Activated CD8-positive, alpha-beta memory T cell treated with anti-CD3 and anti-CD28 coated beads for 48 hours (primary cell): Measurements from ENCODE around the gene SCRT2.

Experiments used
- DNase-seq, 3 experiments: peaks; one replicate each; pipeline ENCODE4 v3.0.0-alpha.2; 2020; ENCODE audit warnings: low read depth in 2 of 3, low spot score in 2 of 3

Gene SCRT2

DNA sequence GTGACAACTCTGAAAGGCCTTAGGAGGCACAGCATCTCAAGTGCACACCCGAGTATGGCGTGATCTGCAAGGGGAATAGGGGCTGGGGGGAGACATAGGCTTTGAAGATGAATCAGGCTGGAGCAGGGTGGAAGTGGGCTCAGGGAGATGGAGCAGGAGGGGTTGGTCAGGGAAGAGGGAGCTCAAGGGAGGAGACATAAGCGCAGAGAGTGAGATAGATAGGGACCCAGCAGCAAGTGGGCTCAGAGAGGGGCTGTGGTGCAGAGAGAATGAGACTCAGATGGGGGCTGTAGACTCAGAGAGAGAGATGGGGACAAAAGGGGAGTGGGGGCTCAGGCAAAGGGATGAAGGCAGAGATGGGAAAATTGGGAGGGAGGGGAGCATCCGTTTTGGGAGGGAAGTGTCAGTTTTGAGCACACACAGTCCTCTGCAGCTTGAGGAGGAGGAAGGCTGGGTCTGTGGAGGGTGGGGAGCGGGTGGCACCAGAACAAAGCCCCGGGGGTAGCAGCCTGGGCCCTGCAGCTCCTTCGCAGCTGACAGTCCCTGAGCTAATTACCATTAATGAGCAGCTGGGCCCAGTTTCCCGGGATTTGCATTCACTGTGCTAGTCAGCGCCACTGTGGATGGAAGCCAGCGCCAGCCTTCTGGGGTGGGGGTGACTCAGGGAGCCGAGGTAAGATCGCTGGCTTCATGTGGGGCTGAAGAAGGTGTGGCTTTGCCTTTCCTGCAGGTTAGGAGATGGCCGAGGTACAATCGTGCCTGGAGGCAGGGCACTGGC, 41.3 kb downstream of the SCRT2 start:
- DNase-seq = no peak

DNA sequence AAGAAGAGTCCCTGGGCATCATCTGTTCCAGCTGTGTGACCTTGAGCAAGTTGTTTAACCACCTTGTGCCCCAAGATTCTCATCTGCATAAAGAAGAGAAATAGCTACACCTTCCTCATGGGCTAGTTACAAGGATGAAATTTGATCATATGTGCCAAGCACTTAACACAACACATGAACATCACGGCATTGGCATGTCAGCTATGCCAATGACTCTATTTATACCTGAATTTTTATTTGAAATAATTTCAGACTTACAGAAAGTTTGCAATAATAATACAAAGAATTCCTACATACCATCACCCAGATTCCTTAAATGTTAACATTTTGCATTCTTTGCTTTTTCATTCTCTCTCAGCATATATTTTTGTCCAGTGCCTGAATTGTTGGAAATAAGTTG, 44.5 kb downstream of the SCRT2 start:
- DNase-seq = no peak

DNA sequence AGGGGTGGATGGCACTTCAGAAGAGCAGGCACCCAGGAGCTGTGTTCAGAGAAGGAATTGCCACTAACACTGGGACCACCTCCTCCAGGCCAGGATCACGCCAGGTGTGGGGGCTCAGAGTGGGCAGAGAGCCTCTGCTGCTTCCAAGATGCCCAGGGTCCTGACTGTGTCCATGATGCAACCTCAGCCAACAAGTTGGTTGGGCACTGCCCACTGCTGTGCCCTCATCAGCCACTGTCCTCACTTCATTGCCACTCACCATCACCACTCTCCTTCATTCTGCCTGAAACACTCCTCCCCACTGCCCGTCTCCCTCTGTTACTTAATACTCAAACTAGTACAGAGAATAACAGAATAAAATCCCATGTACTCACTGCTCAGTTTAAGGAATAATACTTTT, 49.0 kb downstream of the SCRT2 start:
- DNase-seq = no peak

DNA sequence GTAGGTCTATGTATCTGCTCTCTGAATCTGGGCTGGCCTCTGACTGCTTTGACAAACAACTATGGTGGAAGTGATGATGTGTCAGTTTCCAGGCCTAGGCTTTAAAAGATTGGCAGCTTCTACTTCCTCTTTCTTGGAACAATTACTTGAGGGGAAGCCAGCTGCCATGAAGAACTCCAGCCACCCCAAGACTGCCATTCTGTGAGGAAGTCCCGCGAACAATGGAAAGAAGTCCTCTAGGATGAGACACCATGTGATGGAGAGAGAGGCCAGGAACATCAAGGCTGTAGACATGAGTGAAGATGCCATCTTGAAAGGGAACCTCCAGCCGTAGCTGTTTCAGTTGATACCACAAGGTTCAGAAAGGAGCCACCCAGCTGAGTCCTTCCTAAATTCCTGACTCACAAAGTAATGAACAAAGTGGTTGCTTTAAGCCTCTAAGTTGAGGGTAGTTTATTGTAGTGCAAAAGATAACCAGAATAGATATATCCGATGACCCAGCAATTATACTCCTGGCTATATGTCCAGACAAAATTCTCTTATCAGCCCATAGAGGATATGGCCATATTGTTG, 50.2 kb downstream of the SCRT2 start:
- DNase-seq = no peak

DNA sequence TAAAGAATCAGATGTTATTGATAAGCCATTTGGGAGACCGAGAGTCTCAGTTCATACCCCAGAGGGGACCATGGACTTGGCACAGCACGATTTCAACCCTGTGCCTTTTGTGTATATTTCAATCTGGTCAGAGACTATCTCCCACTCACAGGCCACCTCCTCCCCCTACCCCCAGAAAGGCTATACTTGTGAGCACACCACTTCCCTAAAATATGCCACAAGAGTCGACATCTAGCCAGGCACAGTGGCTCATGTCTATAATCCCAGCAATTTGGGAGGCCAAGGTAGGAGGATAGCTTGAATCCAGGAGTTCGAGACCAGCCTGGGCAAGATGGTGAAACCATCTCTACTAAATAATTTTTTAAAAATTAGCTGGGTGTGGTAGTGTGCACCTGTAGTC, 51.9 kb downstream of the SCRT2 start:
- no peak for DNase-seq

DNA sequence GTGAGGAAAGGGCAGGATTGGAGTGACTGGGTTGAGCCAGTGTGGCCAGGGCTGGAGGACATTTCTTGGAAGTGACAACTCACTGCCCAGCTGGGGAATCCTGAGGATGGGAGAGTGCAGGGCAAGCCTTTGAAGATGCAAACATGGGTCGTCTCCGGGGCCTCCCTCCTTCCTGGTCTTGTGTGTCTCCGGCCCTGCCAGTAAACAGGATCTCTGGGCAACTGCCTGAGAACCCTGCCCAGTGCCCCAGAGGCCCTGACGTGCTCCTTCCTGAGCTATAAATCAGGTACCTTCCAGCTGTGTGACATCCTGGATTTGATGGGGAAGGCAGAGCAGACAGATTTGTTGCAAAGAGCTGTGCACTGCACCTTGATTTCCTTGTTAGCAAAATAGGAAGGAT, 52.6 kb downstream of the SCRT2 start:
- DNase-seq = no peak

DNA sequence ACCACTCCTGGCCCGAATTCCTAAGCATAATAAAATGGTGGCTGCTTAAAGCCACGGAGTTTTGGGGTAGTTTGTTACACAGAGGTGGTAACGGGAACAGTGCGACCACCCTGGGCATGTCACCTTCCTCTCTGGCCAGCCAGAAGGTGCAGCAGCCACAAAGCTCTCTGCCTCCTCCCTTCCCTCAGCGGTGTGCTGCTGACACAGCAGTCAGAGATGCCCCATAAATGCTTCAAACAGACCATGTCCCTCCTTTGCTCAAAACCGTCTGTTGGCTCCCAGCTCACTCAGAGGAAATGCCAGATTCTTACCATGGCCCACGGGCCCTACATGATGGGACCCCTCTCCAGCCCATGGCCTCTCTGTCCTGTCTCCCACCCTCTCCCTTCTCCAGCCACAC, 53.4 kb downstream of the SCRT2 start:
- DNase-seq = no peak

DNA sequence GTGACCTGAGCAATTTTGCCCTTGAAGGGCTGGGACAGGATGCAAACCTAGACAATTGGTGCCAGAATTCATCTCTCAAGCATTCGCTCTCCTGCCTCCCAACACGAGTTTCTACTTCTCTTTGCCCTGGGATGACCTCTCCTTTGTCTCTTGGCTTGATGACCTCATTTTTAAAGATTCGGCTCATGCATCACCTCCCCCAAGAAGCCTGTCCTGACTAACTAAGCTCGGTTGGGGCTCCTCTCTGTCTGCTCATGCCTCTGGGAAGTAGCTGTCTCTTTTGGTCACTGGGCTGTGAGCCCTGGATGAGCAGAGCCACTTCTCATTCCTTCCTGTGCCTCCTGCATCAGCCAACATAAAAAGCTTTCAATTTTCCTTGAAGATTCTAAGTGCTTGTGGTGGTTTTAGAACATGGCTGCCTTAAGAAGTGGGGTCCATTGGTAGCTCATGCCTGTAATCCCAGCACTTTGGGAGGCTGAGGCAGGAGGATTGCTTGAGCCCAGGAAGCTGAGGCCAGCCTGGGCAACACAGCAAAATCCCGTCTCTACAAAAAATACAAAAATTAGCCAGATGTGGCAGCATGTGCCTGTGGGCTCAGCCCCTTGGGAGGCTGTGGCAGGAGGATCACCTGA, 54.4 kb downstream of the SCRT2 start:
- DNase-seq = no peak

DNA sequence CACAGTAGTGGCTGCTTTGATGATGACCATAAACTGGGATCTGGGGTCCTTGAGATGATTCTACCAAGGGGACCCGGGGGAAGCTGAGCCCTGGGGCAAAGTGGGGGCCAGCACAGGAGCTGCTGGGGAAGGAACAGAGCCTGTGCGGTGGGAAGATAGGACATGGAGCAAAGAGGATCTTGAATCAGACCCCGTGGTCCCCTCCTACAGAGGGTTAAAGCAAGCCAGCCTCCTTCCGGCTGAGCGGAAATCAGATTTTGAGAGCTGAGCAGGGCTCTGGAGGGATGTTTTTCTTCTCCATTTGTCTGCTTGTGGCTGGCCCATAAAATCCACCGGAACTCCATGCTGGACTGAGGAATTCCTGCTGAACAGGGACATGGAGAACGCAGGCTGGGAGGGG, 55.4 kb downstream of the SCRT2 start:
- DNase-seq = no peak

DNA sequence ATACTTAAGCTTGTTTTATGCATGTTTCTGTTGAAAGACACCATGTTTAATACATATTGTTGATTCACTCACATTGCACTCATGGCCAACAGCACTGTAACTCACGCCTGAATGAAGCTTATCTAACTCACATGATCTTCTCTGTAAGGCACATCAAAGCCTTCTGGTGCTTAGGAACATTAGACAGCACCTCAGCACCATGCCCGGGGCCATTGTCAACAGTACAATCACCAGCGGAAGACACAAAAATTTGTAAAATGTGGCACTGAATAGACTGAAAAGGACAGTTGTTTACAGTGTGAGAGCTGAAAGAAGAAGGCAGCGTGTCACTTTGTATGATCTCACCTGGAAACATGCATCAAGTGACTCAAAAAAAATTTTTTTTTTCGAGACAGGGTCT, 56.6 kb downstream of the SCRT2 start:
- no peak for DNase-seq

DNA sequence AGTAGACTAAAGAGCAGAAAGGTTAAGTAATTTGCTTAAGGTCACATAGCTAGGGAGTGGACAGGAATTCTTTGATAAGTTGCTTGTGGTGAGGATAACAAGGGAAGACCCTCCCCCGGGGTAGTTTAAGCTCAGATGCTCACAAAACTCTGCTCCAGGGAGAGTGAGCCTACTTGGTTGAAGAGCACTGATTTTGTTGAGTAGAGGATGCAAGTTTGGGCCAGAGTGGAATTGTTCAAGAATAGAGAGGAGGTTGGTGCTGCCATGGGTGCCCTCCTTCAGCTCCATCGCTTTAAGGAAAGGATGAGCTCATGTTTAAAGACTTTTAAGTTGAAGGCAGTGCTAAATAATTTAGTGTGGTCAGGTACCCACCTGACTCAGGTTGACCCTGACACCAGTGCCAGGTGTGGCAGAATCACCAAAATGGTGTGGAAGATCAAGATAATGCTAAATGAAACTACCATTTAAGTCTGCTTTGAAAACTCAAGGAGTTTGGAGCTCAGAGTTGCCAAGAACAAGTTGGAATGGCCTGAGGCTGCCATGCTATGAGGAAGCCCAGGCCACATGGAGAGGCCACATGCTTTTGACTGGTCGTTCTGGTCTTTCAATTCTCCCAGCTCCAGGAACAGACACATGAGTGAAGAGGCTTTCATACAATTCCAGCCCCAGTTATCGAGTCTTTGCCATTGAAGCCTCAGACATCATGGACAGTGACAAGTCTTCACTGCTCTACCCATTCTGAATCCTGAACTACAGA, 57.5 kb downstream of the SCRT2 start:
- no peak for DNase-seq

DNA sequence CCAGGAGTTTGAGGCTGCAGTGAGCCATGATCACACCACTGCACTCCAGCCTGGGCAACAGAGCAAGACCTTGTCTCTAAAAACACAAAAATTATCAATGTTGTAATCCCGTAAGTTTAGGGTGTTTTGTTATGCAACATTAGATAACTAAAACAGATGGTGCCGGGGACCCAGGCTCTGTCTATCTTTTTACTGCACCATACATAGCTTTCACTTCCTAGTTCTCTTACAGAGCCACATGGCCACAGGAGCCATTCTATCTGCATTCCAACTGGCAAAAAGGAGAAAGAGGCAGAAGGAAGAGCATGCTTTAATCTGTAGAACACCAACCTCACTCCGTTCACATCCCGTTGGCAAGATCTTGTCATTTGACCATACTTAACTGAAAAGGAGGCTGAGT, 60.1 kb downstream of the SCRT2 start:
- DNase-seq = no peak

DNA sequence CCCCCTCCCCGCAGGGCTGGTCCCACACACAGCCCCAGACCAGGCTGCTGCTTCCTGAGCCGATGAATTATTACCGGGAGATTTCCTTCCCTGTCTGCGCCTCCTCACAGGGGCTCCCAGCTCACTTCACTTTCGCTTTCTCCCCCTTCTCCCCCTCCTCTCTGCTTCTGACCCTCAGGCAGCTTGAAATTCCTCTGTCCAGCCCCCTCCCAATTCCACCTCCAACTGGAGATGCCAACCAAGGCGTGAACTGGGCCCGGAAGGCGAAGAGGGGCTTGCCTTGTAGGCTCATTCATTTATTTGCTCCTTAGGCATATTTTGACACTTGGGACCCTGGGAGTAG, 63.8 kb downstream of the SCRT2 start:
- DNase-seq = no peak
